Kidney epithelial cell (primary cell): ENCODE data around the gene CFAP100. TPM values are rescaled to one million over a fixed set of nuclear protein-coding genes. Genes with fewer than 3 reads are reported as not detected.

Experiments
- DNase-seq: peaks from one replicate; pipeline ENCODE4 v3.0.0-alpha.2; 2010; ENCODE audit warnings: low read depth
- H3K27me3 ChIP-seq: 2 replicates; pipeline ENCODE4 v1.6.0; 2011; ENCODE audit warnings: low read length; ENCODE audit not compliant: control insufficient read depth, insufficient read depth
- H3K36me3 ChIP-seq: 2 replicates; pipeline ENCODE4 v1.5.1; 2011; ENCODE audit warnings: low read length; ENCODE audit not compliant: control insufficient read depth, insufficient read depth
- H3K4me3 ChIP-seq: 2 replicates; pipeline ENCODE4 v1.5.1; 2011; ENCODE audit warnings: low read depth, mild to moderate bottlenecking, control low read depth, low read length
- total RNA-seq: library from RNA; depleted of rRNA; stranded (reverse); fragments of >200 nt; gene quantifications from 2 replicates; pipeline ENCODE4 v1.2.3, GENCODE V29; 2015
- TF ChIP-seq, protein P1 (sequence below): IDR thresholded peaks from 2 replicates; pipeline ENCODE4 v1.5.1; 2011; ENCODE audit warnings: mild to moderate bottlenecking, moderate library complexity, low read length, control low read depth, inconsistent platforms; ENCODE audit not compliant: insufficient read depth, poor library complexity, severe bottlenecking

Gene CFAP100
- total RNA-seq, 1 donor from 2014 or later: not detected

DNA sequence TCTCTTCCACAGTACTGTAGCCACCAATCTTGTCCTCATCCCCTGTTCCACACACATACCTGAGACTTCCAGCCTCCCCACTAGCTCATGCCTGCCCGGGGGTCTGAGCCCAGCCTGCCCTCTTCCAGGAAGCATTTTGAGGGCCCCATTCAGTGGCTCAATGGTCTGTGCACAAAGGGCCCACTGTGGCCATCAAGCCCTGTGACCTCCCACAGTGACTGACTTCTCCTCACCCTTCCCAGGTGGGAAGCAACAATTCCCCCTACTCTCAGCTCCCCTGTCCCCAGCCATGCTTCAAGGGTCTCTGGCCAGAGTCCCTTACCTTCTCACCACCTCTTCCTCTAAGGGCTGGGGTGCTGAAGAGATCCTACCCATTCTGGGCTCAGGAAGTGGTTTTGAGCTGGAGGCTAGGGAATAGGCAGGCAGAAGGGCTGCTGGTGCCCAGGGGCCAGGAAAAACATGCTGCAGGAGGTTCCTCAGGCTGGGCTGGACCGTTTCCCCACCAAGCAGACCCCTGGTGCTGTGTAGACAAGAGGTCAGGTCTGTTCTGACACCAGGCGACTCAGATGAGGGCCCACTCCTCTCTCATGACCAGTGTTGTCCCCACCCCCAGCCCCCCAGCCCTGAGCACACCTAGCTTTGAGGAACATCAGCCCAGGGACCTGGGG is 34.5 kb upstream of the CFAP100 start:
- TF ChIP-seq, protein P1, sequence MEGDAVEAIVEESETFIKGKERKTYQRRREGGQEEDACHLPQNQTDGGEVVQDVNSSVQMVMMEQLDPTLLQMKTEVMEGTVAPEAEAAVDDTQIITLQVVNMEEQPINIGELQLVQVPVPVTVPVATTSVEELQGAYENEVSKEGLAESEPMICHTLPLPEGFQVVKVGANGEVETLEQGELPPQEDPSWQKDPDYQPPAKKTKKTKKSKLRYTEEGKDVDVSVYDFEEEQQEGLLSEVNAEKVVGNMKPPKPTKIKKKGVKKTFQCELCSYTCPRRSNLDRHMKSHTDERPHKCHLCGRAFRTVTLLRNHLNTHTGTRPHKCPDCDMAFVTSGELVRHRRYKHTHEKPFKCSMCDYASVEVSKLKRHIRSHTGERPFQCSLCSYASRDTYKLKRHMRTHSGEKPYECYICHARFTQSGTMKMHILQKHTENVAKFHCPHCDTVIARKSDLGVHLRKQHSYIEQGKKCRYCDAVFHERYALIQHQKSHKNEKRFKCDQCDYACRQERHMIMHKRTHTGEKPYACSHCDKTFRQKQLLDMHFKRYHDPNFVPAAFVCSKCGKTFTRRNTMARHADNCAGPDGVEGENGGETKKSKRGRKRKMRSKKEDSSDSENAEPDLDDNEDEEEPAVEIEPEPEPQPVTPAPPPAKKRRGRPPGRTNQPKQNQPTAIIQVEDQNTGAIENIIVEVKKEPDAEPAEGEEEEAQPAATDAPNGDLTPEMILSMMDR: no peak
- no peak overlapping the region for H3K4me3 ChIP-seq
- DNase-seq: no peak
- no peaks in the 10 kb centered on the region for H3K36me3 ChIP-seq
- H3K27me3 ChIP-seq: peaks cover 43% of the 10 kb centered on the region

DNA sequence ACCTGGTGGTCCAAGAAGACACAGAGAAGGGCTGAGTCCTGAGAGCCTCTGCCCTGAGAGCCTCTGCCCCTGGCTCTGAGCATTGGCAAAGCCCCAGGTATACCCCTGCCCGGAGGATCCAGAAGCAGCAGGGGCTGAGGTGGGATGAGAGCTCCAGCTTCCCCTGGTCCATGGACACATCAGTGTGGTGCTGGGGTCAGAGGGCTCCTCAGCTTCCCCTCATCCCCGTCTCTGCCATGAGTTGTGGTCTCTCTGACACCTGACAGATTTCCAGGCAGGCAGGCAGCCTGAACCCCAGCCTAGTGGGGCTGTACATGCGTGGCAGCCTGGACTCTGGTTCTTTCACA is 34.0 kb upstream of the CFAP100 start:
- no peak overlapping the region for H3K4me3 ChIP-seq
- TF ChIP-seq, protein P1: no peak
- H3K27me3 ChIP-seq: peaks cover 42% of the 10 kb centered on the region
- H3K36me3 ChIP-seq: no peaks in the 10 kb centered on the region
- no peak for DNase-seq

DNA sequence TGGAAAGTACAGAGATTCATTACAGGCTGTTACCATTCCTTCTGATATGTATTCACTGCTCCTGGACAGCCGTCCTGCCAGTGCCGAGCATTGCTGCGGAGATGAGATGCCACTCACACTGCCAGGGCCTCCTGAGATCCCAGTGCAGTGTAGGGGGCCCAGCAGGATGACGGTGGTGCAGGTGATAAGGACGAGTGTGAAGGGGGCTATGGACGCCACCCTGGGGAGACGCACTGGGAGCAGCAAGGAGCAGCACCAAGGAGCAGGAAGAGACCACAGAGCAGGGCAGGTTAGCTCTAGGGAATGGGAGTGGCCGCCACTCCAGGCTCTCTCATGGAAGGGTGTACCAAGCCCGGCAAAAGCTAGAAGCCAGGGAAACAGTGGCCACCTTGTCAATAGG is 33.5 kb upstream of the CFAP100 start:
- Histone ChIP-seq H3K27me3 (peaks cover 37% of the 10 kb centered on the region), H3K4me3 (no peak overlapping the region), H3K36me3 (no peaks in the 10 kb centered on the region)
- DNase-seq: no peak
- TF ChIP-seq, protein P1: no peak

DNA sequence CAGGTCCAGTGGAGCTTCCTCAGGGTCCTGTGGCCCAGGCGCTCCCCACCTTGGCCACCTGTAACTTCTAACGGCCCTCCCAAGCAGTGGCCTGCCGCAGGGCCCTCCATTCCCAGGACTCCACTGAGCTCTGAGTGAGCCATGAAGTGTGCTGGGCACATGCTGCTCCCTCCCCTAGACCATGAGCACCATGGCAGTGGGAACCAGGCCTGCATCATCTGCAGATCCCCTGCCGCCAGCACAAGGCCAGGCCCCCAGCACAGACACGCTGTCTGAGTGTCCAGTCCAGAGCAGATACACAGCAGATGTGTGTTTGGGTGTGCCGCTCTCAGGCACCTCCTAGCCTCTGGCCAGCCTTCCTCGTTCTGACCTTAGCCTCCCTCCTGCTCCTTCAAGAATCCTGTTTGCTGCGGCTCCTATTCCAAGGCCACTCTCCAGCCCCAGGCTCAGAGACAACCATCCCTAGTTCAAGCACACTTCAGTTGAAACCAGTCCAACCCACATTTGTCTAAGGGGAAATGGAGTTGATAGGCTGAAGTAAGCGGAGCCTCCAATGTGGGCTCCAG is 30.5 kb upstream of the CFAP100 start:
- Histone ChIP-seq H3K36me3 (no peaks in the 10 kb centered on the region), H3K4me3 (no peak overlapping the region), H3K27me3 (peaks cover 15% of the 10 kb centered on the region)
- no peak for DNase-seq
- TF ChIP-seq, protein P1: no peak

DNA sequence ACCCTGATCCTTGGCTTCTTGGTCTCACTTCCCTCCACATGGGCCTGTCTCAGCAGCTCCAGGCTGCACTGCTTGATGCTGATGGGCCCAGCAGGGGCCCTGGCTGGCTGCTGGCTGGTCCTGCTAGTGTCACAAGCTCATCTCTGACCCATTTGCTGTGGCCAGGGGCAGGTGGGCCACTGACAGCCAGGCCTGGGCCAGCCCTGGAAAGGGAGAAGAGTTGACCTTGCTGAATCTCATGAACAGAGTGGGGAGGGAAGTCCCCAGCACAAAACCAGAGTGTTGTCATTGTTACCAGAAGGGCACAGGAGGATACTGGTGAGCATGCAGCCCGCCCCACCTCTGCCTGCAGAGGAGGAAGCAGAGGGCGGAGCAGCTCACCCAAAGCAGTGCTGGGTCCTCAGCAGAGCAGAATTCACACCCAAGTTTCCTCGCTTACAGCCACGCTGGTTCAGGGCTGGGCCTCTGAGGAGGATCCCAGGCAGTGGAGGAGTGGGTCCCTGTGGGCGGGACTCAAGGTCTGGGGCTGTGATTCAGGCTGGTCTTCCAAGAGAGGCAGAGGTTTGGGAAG is 29.9 kb upstream of the CFAP100 start:
- Histone ChIP-seq H3K4me3 (no peak overlapping the region), H3K27me3 (peaks cover 12% of the 10 kb centered on the region), H3K36me3 (no peaks in the 10 kb centered on the region)
- DNase-seq: no peak
- TF ChIP-seq, protein P1: no peak
